Measurements from ENCODE around the gene SLC6A17.

Gene SLC6A17

DNA sequence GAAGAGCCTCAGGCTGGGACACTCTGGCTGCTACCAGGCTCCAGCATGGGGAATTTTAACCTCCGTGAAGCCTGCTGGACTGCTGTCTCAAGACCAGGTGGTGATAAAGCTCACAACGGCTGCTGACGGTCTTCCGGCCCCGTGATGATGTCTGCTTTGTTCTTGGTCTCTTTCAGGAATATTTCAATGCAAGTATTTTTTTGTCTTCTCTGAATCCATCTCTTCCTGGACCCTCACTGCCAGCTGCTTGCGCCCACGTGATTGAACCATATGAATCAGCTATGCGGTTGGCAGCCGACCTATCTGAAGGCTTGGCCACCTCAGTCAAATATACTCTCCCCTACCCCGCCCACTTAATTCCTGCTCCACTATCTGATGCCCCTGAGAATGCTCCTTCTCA is 14.6 kb upstream of the SLC6A17 start:
- no peak for DNase-seq

DNA sequence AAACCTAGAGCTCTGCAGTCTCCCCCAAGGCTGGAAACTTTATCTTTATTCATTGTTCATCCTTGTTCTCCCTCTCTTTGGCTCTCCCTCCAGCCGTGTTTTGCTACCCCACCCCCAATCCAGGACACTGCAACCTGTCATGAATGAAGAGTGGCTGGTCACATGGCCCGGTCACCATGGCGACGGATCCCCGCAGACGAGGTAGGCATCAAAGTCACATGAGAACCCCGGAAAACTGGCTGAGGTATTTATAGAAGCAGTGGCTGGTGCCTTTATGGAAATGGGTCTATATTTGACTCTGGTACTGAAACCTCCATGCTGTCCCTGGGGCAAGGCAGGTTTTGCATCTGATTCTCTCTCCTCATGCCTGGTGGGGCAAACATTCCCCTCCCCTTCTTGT is 13.4 kb upstream of the SLC6A17 start:
- peak; percentile 13 for DNase-seq

DNA sequence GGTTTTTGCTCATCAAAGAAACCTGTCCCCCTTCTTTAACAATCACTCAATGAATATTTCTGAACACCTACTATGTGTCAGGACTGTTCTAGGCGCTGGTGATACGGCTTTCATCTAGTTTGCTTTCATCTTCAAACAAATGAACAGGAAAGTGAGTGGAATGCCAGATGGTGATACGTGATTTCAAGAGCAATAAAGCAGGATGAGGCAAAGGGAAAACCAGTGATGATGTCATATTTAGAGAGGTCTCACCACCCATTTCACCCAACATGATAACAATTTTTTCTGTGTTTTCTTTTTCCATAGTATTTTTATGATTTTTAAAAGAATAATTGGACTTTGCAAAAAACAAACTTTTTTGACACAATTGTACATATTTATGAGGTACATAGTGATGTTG is 11.3 kb upstream of the SLC6A17 start:
- DNase-seq, result no peak

DNA sequence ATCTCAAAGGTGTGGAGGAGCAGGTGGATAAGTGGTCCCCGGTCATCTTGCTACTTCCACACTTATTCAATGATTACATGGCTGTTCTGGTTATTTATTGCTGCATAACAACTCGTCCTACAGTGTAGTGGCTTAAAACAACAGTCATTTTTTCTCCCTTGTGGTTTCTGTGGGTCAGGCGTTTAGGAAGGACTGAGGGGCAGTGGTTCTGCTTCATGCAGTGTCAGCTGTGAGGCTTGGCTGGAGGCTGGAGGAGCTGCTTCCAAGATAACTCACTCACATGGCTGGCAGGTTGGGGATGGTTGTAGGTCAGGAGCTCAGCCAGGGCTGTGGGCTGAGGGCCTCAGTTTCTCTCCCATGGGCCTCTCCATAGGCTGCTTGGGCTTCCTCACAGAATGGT is 5.9 kb upstream of the SLC6A17 start:
- DNase-seq, result no peak

DNA sequence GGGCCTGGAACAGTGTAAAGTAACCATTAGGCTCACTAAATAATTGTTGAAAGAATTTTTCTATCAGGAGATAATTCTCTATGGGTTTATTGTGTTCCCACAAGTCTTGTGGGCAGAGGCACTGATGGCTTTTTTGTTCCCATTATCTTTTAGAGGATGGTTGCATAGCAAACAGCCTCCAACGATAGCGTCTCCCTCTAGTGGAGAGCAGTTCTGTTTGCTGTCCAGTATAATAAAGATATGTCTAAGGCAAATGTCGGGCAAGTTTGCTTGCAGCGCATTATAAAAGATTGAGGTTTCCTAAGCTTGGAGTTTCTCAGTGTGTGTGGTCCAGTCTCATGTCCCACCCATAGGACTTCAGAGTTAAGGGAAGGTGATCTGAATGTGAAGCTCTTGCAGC is 1.3 kb upstream of the SLC6A17 start:
- DNase-seq, result no peak

DNA sequence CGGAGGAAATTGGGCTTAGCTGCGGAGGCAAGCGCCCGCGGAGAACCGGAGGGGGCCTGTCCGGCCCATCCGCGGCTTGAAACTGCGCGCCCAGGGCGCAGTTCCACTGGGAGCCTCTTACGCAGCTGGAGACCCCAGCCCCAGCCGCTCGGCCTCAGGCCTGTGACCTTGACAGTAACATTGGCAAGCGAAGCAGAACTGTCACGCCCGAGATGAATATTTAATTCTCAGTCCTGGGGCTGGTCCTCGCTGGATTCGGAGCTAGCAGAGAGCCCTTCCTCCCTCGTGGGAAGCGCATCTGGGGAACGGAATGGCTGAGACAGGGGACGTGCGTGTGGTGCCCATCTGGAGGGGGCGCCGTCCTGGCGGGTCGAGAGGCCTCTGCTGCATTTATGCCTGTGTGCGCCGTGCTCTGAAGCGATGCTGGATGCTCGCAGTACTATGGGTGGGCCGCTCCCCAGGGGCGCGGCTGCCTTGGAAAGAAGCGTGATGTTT is 928 bp downstream of the SLC6A17 start:
- no peak for DNase-seq

DNA sequence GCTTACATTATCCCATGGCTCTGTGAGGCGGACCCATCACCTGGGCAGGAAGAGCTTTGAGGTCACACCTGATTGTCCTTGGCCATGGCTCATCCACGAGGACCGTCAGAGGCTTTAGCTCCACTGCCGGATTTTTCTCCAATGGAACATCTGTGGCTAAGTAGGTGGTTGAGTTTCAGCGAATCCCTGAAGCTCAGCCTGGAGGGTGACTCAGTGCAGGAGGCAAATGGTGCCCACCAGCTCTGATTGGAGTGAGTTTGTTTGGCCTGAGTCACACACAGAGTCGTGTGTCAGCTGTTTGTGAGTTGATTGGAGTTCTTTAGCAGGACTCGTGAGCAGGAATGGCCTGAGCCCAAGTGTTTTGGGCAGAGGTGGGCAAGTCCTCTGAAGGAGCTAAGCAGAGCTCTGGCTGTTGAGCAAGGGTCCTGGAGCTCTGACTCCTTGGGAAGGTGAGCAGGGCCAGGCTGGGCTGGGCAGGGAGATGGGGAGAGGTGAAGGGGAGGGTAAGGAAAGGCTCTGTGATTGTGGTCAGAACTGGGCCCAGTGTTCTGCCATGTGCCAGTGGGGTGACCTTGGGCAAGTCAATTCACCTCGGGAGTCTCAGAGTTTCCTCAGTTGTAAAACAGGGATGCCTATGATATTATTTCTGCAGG is 2.0 kb downstream of the SLC6A17 start:
- DNase-seq, result no peak

DNA sequence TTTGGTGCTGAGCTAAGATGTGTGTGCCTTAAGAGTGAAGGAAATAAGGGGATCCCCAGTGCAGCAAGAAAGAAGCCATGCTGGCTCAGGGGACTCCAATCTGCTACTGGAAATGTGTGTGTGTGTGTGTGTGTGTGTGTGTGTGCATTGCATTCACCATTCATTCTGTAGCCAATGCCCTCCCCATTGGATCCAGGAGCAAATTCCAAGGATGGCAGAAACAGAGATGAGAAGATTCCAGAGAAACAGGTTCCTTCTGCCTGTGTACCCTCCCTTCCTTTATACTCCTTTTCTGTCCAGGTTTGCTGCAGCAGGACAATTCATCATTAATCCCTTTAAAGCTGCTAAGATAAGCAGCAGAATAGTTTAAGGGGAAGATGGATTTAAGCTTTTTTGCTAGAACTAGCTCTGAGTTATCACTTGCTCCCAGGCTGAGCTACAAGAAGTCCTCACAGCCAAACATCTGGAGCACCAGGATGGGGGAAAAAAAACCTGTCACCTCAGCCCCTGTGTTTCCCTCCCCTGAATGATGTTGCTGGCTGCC is 3.2 kb downstream of the SLC6A17 start:
- DNase-seq, result no peak

DNA sequence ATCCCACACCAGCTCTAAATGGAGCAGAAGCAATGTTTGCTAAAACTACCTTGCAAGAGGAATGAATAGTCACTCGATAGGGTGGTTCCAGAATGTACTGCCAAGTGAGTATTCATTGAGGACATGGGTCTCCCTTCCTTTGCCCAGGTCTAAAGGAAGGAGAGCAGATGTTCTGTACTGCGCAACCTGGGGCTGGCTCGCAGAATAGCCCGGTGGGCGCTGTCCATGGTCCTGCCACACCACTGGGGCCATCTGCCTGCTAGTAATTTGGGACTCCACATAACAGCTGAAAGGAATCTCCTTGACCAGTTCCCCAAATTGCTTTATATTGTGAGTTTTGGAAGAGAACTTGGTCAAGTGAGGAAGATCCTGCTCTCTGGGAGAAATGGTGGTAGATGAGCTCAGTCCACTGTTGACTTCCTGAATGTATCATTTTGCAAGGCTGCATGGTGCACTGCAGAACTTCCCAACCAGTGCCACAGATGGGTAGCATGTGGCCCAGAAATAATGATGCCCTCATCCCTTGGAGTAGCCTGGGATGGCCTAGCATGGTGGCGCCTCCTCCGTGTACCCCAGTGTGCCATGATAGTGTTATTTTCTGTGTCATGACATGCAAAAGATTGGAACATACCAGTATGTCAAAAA is 5.7 kb downstream of the SLC6A17 start:
- peak; percentile 39 for DNase-seq

DNA sequence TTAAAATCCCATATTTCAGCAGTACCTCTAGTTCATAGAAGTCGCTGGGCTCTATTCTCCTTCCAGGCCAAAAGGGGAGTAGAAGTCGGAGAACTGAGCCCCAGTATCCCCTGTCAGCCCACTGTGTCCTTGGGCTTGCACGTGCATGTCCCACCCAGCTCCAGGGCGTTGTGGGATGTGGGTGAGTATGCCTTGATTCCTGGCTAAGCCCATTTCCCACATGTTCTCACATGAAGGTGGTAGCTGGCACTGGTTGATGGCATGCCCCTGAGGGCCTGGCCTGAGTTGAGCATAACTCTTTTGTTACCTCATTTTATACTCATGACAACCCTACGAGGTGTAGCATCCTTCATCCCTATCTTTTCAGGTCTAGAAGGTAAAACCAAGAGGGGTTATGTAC is 8.0 kb downstream of the SLC6A17 start:
- DNase-seq, result no peak

DNA sequence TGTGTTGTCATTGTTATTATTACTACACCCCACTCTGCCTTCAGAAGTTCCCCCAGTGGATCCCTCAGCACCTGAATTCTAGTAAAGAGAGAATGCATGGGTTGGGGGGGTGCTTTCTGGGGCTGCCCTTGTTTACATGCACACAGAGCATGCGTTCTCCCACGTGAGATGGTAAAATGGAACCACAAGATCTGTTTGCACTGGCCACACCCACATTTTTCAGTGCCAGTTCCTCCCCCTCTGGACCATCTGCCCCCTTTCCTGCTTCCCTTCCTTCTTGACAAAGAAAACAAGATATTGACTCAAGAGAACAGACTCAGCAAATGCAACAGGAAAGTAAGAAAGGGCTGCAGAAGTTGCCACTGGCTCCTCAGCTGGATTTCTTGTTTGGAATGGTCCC is 8.9 kb downstream of the SLC6A17 start:
- no peak for DNase-seq

DNA sequence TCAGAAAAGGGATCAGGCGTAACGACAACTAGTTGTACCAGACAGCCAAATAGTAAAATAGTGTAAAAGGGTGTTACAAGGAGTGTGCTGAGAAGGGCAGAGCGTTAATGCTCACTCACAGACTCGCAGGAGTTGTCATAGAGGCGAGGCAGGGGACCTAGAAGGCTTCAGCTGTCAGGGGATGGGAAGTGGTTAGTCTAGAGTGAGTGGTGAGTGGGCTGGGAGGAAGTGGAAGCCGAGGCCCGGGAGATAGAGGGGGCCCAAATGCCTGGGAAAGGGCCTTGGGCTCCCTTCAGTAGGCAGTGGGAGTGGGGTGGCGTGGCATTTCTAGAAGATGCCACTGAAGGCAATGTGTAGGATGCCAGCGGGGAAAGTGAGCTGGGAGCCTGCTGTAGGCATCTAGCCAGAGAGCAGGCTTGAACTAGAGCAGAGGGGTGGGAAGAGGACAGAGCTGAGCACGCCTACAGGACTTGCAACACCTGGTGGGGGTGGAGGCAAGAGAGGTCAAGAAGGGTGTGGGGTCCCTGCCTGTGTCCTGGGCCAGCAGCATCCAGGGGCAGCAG is 10.3 kb downstream of the SLC6A17 start:
- no peak for DNase-seq

DNA sequence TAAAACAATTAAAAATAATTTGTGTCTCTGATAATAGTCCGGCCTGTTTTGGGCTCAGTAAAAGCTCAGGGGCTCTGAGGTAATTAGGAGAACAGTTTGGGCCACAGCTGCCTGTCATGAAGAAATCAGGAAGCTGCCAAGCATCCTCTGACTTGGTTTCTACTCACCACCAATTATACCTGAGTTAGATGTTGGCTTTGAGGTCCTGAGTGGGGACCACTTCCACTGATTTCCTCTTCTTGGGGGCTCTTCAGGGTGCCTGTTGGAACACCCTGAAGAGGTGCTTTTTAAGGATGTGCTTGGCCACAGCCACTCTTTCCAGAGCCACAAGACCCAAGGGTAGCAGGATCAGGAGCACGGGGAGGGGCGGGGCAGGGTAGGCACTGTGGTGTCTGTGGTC is 10.9 kb downstream of the SLC6A17 start:
- DNase-seq, result no peak

DNA sequence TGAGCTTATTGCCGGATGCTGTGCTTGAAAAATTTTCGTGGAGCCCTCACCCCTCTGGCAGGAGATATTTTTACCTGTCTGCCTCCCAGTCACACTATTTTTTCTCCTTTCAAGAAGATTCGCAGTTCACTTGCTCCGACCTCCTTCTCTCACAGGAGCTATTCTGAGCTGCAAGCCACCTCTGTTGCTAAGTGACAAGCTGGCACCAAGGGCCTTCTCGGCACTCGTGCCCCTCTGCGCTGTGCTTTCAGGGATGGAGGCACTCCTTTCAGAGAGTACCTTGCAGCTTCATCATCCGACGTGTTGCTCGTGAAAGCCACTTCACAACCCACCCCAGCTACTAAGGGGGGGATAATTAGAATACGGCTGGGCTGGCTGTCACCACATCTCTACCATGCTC is 11.6 kb downstream of the SLC6A17 start:
- DNase-seq, result no peak

DNA sequence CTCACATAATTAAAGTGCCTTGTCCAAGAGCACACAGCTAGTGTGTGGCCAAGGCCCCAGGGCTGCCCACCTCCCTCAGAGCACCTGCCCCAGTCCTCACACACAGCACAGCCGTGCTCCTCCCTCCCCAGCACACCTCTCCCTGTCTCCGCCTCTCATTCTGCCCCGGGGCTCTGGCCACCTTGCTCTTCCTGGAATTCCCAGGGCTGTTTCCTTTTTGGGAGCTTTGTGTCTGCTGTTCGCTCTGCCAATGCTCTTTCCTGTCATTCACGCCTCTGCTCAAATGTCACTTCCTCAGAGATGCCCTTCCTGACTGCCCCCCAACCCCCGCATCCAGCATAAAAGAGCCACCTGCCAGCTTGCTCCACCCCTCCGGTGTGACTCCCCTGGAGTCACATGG is 13.3 kb downstream of the SLC6A17 start:
- DNase-seq, result no peak

DNA sequence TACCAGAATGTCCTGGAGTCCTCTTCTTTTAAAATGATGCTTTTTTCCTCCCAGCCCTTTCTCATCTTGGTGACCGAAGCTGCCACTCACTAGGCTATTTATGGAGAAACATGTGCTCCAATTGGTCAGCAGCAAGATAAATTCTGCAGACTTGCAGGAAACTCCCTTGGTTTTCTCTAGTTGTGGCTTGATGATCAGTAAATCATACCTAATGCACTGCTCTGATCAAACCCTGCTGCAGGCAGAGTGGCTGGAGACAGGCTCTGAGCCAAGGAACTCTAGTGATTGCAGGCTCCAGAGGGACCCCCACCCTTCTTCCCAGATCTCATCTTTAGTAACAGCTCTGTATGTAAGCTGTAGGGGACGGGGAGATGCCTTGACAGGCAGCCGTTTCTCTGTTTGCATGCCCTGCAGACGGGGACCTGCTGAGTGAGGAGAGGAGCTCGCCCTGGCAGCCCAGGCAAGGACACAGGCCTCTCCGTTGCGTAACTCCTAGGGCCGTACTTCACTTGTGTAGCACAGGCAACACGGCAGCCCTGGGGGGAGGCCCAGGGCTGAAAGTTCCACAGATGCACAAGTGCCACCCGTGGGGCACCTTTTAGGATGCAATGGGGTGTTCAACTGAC is 14.5 kb downstream of the SLC6A17 start:
- DNase-seq, result no peak

DNA sequence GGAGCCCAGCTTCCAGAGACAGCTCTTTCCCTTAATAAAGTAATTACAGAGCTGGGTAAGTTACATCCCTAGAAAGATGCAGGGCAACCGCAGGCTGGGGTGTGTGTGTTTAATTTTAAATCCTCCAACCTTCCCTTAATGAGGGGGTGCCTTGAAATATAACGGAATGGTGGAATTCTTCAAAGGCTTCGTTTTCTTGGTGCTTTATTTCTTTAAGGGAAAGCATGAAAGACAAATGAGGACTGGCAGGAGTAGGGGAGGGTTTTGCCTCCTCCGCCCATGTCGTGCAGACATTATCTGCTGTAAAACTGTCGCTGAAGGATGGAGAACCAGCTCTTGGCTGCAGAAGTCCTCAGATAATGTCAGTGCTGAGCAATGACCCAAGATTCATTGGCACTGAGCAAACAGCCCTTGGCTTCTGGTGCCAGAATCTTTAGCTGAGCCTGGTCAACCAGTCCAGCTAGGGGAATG is 15.5 kb downstream of the SLC6A17 start:
- DNase-seq, result no peak

DNA sequence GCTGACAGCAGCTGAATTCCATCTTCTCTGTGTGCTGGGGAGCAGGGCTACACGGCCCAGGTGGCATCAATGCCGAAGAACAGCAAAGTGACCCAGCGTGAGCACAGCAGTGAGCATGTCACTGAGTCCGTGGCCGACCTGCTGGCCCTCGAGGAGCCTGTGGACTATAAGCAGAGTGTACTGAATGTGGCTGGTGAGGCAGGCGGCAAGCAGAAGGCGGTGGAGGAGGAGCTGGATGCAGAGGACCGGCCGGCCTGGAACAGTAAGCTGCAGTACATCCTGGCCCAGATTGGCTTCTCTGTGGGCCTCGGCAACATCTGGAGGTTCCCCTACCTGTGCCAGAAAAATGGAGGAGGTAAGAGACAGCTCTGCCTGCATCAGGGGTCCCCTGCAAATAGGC is 16.6 kb downstream of the SLC6A17 start:
- DNase-seq, result no peak

DNA sequence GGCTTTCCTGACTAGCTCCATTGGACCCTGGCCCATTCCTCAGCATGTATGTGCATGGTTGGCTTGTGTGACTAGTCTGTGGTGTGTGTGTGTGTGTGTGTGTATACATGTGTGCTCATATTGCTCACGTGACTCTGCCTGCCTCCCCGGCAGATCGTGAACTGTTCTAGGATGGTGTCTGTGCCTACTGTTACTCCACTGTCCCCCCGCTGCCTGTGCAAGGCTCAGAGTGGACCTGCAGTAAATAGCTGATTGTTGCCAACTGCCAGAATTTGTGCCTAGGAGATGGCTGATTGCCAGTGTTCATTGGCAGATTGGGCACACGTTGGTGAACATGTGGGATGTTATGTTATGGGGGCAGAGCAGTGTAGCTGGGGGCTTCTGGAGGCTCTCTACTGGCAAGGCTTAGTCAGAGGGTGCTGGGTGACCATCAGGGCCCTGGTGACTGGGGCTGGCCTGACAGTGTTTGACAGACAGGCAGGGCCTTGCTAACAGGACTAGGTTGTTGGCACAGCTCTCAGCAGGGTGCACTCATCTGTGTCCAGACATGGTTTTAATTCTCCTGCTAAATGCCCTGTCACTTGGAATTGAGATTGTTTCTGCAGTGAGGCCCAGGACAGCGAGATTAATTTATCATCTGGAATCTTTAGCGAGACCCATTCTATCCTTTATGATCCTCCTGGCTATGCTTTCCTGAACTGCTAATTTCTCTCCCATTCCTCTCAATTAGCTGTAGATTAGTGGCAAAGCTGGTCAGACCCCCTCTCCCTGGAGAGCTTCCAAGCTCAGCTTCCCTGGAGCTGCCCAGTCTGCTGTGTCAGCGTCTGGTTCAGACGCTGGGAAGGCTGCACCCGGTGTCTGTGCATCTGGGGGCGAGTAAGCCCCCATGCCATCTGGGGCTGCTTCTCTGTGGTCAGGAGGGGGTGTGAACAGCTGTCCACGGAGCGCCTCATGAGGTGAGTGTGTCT is 20.8 kb downstream of the SLC6A17 start:
- DNase-seq, result no peak

DNA sequence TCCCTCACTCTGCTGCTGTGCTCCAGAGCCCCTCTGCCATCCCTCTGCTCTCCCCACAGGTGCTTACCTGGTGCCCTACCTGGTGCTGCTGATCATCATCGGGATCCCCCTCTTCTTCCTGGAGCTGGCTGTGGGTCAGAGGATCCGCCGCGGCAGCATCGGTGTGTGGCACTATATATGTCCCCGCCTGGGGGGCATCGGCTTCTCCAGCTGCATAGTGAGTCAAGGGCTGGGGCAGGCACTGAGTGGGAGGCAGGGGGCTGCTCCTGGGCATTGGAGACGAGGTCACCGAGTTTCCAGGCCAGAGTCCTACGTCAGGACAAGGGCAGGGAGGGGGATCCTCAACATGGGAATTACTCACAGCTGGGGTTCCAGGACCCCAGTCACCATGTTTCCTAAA is 21.7 kb downstream of the SLC6A17 start:
- no peak for DNase-seq

DNA sequence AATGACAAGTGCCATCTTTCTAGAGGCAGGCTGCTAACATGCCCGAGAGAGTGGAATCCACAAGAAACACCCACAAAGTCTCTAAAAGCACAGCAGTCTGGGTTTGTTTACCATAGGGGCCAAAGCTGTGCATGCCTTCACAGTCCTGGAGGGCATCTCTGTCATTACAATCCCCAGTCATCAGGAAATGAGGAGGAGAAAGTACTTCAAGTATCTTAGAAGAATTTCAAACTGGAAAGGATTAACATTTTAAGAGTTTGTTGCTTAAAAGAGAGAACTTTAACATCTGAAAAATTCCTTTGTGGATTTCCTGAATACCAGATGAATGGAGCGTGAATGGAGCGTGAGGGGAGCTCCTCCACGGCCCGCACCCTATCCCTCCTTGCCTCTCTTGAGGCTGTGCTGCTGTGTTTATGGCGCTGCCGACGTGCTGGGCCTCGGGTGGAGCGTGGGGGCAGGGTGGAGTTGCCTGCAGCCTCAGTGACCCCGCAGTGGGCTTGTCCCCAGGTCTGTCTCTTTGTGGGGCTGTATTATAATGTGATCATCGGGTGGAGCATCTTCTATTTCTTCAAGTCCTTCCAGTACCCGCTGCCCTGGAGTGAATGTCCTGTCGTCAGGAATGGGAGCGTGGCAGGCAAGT is 23.3 kb downstream of the SLC6A17 start:
- no peak for DNase-seq

DNA sequence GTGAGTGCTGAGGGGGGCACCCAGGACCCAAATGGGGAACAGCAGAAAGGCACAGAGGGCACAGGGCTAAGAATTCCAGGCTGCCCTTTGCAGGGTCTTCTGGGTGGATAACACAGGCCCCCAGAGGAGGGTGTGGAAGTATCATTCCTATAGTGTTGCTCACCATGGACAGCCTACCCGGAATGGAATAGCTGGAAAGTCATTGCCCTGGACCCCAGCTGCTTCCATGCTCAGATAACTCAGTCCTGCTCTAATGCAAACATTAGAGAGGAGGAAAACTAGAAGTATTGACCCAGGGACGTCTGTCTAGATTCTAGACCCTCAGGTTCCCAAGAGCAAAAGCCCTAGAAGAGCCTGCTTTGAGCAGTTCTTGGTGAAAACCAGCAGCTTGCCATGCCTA is 24.7 kb downstream of the SLC6A17 start:
- DNase-seq, result no peak

Data from stimulated activated CD4-positive, alpha-beta T cell treated with anti-CD3 and anti-CD28 coated beads, Interleukin-4, amount 100 ng/mL, for 1 hour (primary cell).